HCT116 (cell line): ENCODE data around the gene PHC1. TPM values are rescaled to one million over a fixed set of nuclear protein-coding genes. Genes with fewer than 3 reads are reported as not detected.

Experiments
- ATAC-seq: fragments of 200-7000 bp; cut with Tn5 transposase; 2 replicates; pipeline ENCODE4 v1.9.1; 2020; ENCODE audit warnings: mild to moderate bottlenecking, moderate library complexity
- BruUV-seq: library from RNA; stranded (reverse); fragments of 400-500 nt; replicated peaks from 2 replicates; lab custom pipeline; 2021; lab: Mats Ljungman, UMichigan
- CTCF ChIA-PET: fragments of 300-600 bp; sonication (Branson Sonifier 250); formaldehyde crosslinking; loops from one replicate; lab custom pipeline; 2021; ENCODE audit warnings: antibody characterized with exemption; lab: Charles Lee
- POLR2A ChIA-PET: fragments of 300-600, 350-600 bp; sonication (Branson Sonifier 250); formaldehyde crosslinking; loops from one replicate; lab custom pipeline; 2021; ENCODE audit warnings: antibody characterized with exemption; lab: Charles Lee
- RAD21 ChIA-PET, 2 experiments: fragments of 300-600 bp; sonication (Branson Sonifier 250); formaldehyde crosslinking; loops; one replicate each; lab custom pipeline; 2023; ENCODE audit warnings: low total read pairs in 2 of 2; ENCODE audit not compliant: uncharacterized antibody in 2 of 2, unreplicated experiment in 2 of 2, low non-redundant PET in 1 of 2; lab: Charles Lee
- DNase-seq: peaks from one replicate; pipeline ENCODE4 v3.0.0-alpha.2; 2010; ENCODE audit warnings: low read depth, low spot score
- H2AFZ ChIP-seq: fragments of 200-600 bp; shearing (Covaris generic), sonication (generic); 2 replicates; pipeline ENCODE4 v1.6.1; 2017; ENCODE audit warnings: low read depth, mixed run types, mixed read lengths, antibody characterized with exemption, low read length; ENCODE audit not compliant: poor library complexity, severe bottlenecking
- H3K27ac ChIP-seq: 2 replicates; pipeline ENCODE4 v1.5.1; 2012; ENCODE audit warnings: low read depth, low read length
- H3K27me3 ChIP-seq: fragments of 200-600 bp; sonication (generic); 2 replicates; pipeline ENCODE4 v1.6.1; 2016; ENCODE audit warnings: mixed run types, low read length, mixed read lengths; ENCODE audit not compliant: insufficient read depth
- H3K36me3 ChIP-seq, 2 experiments: fragments of 200-500 bp in 1 of 2; fragments of 200-600 bp in 1 of 2; sonication (Bioruptor generic) in 1 of 2; sonication (generic) in 1 of 2; 2 replicates each; pipeline versions ENCODE4 v1.5.1 to v1.6.1; 2014 to 2016; ENCODE audit warnings: low read length in 2 of 2, inconsistent platforms in 1 of 2, mixed read lengths in 1 of 2, mixed run types in 1 of 2; ENCODE audit not compliant: insufficient read depth in 2 of 2, control insufficient read depth in 1 of 2
- H3K4me1 ChIP-seq, 2 experiments: fragments of 200-600 bp in 1 of 2; sonication (generic) in 1 of 2; 2 replicates each; pipeline versions ENCODE4 v1.5.1 to v1.6.1; 2012 to 2017; ENCODE audit warnings: low read length in 2 of 2, inconsistent platforms in 1 of 2, mild to moderate bottlenecking in 1 of 2, mixed read lengths in 1 of 2, mixed run types in 1 of 2, moderate library complexity in 1 of 2; ENCODE audit not compliant: insufficient read depth in 2 of 2, control insufficient read depth in 1 of 2
- H3K4me2 ChIP-seq: fragments of 200-600 bp; sonication (generic); 2 replicates; pipeline ENCODE4 v1.6.1; 2017; ENCODE audit warnings: mixed run types, low read length, mixed read lengths
- H3K4me3 ChIP-seq, 2 experiments: fragments of 200-600 bp in 1 of 2; sonication (generic) in 1 of 2; replicated peaks in 1 of 2; 2 replicates each; pipeline ENCODE4 v1.5.1; 2011 to 2016; ENCODE audit warnings: low read length in 2 of 2, control low read depth in 1 of 2, low read depth in 1 of 2, mild to moderate bottlenecking in 1 of 2, mixed read lengths in 1 of 2, mixed run types in 1 of 2
- H3K79me2 ChIP-seq: fragments of 200-600 bp; sonication (generic); 2 replicates; pipeline ENCODE4 v1.6.1; 2017; ENCODE audit warnings: mild to moderate bottlenecking, mixed run types, low read length, moderate library complexity, mixed read lengths; ENCODE audit not compliant: insufficient read depth
- H3K9ac ChIP-seq: fragments of 200-600 bp; sonication (generic); 2 replicates; pipeline ENCODE4 v1.6.1; 2016; ENCODE audit warnings: low read length, mixed read lengths
- H3K9me2 ChIP-seq: fragments of 200-600 bp; sonication (generic), shearing (Covaris generic); 2 replicates; pipeline ENCODE4 v1.6.1; 2017; ENCODE audit warnings: mixed run types, mild to moderate bottlenecking, moderate library complexity; ENCODE audit not compliant: insufficient read depth
- H3K9me3 ChIP-seq, 2 experiments: fragments of 200-500 bp in 1 of 2; fragments of 200-600 bp in 1 of 2; sonication (Bioruptor generic) in 1 of 2; sonication (generic) in 1 of 2; 2 replicates each; pipeline ENCODE4 v1.6.1; 2014 to 2017; ENCODE audit warnings: low read length in 2 of 2, mixed read lengths in 2 of 2, inconsistent platforms in 1 of 2, low read depth in 1 of 2, mild to moderate bottlenecking in 1 of 2, mixed run types in 1 of 2, moderate library complexity in 1 of 2; ENCODE audit not compliant: control insufficient read depth in 1 of 2, insufficient read depth in 1 of 2
- H4K20me1 ChIP-seq: fragments of 200-600 bp; sonication (generic), shearing (Covaris generic); 2 replicates; pipeline ENCODE4 v1.6.1; 2017; ENCODE audit warnings: mixed run types, mild to moderate bottlenecking, moderate library complexity; ENCODE audit not compliant: insufficient read depth
- CBX3 ChIP-seq: IDR thresholded peaks from 2 replicates; pipeline ENCODE4 v1.6.1; 2012; ENCODE audit warnings: low read depth
- EGR1 ChIP-seq: IDR thresholded peaks from 2 replicates; pipeline ENCODE4 v1.6.1; 2012; ENCODE audit warnings: low read depth
- ELF1 ChIP-seq: IDR thresholded peaks from 2 replicates; pipeline ENCODE4 v1.6.1; 2012; ENCODE audit warnings: low read depth, borderline replicate concordance
- EZH2 ChIP-seq: fragments of 200-600 bp; sonication (generic); IDR thresholded peaks from 2 replicates; pipeline ENCODE4 v1.6.1; 2017; ENCODE audit warnings: antibody characterized with exemption, mixed run types
- EZH2phosphoT487 ChIP-seq: fragments of 200-600 bp; IDR thresholded peaks from 2 replicates; pipeline ENCODE4 v1.6.1; 2018; ENCODE audit warnings: antibody characterized with exemption, borderline replicate concordance
- FOSL1 ChIP-seq: IDR thresholded peaks from 2 replicates; pipeline ENCODE4 v1.6.1; 2012; ENCODE audit warnings: low read depth
- JUND ChIP-seq: IDR thresholded peaks from 2 replicates; pipeline ENCODE4 v1.6.1; 2012
- POLR2A ChIP-seq: IDR thresholded peaks from 2 replicates; pipeline ENCODE4 v1.7.0; 2011; ENCODE audit warnings: borderline replicate concordance; ENCODE audit not compliant: insufficient read depth, insufficient read length; ENCODE audit errors: extremely low read depth
- POLR2AphosphoS5 ChIP-seq: IDR thresholded peaks from 2 replicates; pipeline ENCODE4 v1.6.1; 2011; ENCODE audit warnings: mild to moderate bottlenecking, low read depth, low read length, moderate library complexity
- RAD21 ChIP-seq: IDR thresholded peaks from 2 replicates; pipeline ENCODE4 v1.6.1; 2012; ENCODE audit warnings: low read depth, mild to moderate bottlenecking
- SIN3A ChIP-seq: IDR thresholded peaks from 2 replicates; pipeline ENCODE4 v1.6.1; 2012; ENCODE audit warnings: low read depth
- SP1 ChIP-seq: IDR thresholded peaks from 2 replicates; pipeline ENCODE4 v1.6.1; 2012; ENCODE audit warnings: low read depth
- SRF ChIP-seq: IDR thresholded peaks from 2 replicates; pipeline ENCODE4 v1.6.1; 2012; ENCODE audit warnings: low read depth
- TCF7L2 ChIP-seq: IDR thresholded peaks from 2 replicates; pipeline ENCODE4 v1.7.0; 2011; ENCODE audit warnings: borderline replicate concordance, inconsistent platforms; ENCODE audit not compliant: insufficient read depth, insufficient read length; ENCODE audit errors: extremely low read depth
- YY1 ChIP-seq: IDR thresholded peaks from 2 replicates; pipeline ENCODE4 v1.6.1; 2011; ENCODE audit warnings: low read length, low read depth, moderate library complexity, mild to moderate bottlenecking; ENCODE audit not compliant: insufficient replicate concordance; ENCODE audit errors: extremely low read depth
- ZBTB33 ChIP-seq: IDR thresholded peaks from 2 replicates; pipeline ENCODE4 v1.6.1; 2011; ENCODE audit warnings: mild to moderate bottlenecking, low read length, moderate library complexity; ENCODE audit not compliant: insufficient replicate concordance; ENCODE audit errors: extremely low read depth
- ZFX ChIP-seq: fragments of 450-650 bp; IDR thresholded peaks from 2 replicates; pipeline ENCODE4 v1.6.1; 2017
- ZNF274 ChIP-seq: fragments of 200-500 bp; sonication (Bioruptor generic); IDR thresholded peaks from 2 replicates; pipeline ENCODE4 v1.6.1; 2014; ENCODE audit warnings: mild to moderate bottlenecking, low read depth, low read length, inconsistent platforms
- intact Hi-C: fragments of 100-400 bp; cut with micrococcal nuclease; formaldehyde crosslinking; loops from 2 replicates; pipeline ENCODE4 v1.10.0; 2022
- total RNA-seq: library from RNA; stranded (reverse); gene quantifications from one replicate; pipeline ENCODE4 v1.2.1, GENCODE V29; 2021; ENCODE audit not compliant: unreplicated experiment
- TF ChIP-seq, protein P1 (sequence below): IDR thresholded peaks from 2 replicates; pipeline ENCODE4 v1.6.1; 2012
- TF ChIP-seq, protein P2 (sequence below), 3 experiments: fragments of 200-600 bp in 1 of 3; sonication (generic) in 1 of 3; IDR thresholded peaks in 2 of 3; conservative IDR thresholded peaks in 1 of 3; 2 replicates each; pipeline ENCODE4 v1.5.1; 2012 to 2017; ENCODE audit warnings: low read depth in 2 of 3, low read length in 2 of 3, antibody characterized with exemption in 1 of 3, borderline replicate concordance in 1 of 3, control low read depth in 1 of 3, mild to moderate bottlenecking in 1 of 3, mixed read lengths in 1 of 3, mixed run types in 1 of 3, moderate library complexity in 1 of 3; ENCODE audit not compliant: insufficient read depth in 1 of 3

The PHC1 gene
- total RNA-seq, 1 experiment from 2014 or later, result 22.8 TPM

DNA sequence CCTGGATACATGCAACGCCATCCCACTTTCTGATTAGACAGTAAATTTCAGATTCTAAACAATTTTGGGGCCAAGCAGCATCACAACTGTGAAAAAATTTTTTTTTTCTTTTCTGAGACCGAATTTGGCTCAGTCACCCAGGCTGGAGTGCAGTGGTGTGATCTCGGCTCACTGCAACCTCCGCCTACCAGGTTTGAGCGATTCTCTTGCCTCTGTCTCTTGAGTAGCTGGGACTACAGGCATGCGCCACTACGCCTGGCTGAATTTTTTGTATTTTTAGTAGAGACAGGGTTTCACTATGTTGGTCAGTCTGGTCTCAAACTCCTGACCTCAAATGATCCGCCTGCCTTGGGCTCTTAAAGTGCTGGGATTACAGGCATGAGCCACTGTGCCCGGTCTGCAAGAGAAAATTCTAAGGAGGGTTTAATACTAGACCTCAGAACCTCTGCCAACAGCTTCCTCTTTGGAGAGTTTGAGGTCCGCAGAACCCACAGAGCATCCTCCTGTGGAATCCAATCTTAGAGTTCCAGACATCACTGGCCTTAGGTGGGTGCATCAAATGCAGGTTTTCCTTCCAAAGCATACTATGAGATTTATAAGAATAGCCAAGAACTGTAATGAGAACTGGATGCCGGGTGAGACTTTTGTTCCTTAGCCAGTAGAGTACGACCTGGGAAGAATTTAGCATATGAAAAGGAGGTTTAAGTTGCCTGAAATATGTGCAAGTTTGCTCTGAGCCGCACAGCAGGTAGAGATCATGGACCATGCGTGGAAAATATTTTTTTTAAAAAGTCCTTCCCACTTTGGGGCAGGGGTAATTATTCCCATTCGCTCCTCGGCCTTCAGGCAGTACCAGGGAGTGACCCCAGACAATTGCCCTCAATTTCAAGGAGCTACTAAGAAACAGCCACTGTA is 7.8 kb upstream of the PHC1 start:
- intact Hi-C loops, result no loop called here
- no peaks in the 10 kb centered on the region for H3K9me2 ChIP-seq
- H3K9me3 ChIP-seq, result no peaks in the 10 kb centered on the region
- no peak overlapping the region for H3K27ac ChIP-seq
- H3K9ac ChIP-seq, result no peak overlapping the region
- H4K20me1 ChIP-seq, result no peaks in the 10 kb centered on the region
- DNase-seq, result no peak
- peaks cover 0 to 2% of the 10 kb centered on the region in 2 experiments; a peak in 1 of 4 replicates for H3K4me1 ChIP-seq
- RAD21 ChIA-PET, result no interaction called here
- CTCF ChIA-PET, result interaction anchor here (0.7 kb wide), 1 partner anchor 363 kb away, joined by 3 read pairs; no protein-coding TSS in a partner anchor
- no peak for TF ChIP-seq CBX3
- TF ChIP-seq FOSL1, result no peak
- no peak for TF ChIP-seq ZFX
- no peak for TF ChIP-seq SP1
- no peak for TF ChIP-seq JUND
- no peak for TF ChIP-seq EGR1
- no peak for TF ChIP-seq YY1
- no peak for TF ChIP-seq POLR2AphosphoS5
- no peak for TF ChIP-seq EZH2phosphoT487
- no peak for TF ChIP-seq SRF
- TF ChIP-seq ZBTB33, result no peak
- no peak for TF ChIP-seq ZNF274
- no peak for TF ChIP-seq RAD21
- TF ChIP-seq TCF7L2, result no peak
- TF ChIP-seq, protein P1, sequence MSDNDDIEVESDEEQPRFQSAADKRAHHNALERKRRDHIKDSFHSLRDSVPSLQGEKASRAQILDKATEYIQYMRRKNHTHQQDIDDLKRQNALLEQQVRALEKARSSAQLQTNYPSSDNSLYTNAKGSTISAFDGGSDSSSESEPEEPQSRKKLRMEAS, result no peak
- TF ChIP-seq, protein P2, sequence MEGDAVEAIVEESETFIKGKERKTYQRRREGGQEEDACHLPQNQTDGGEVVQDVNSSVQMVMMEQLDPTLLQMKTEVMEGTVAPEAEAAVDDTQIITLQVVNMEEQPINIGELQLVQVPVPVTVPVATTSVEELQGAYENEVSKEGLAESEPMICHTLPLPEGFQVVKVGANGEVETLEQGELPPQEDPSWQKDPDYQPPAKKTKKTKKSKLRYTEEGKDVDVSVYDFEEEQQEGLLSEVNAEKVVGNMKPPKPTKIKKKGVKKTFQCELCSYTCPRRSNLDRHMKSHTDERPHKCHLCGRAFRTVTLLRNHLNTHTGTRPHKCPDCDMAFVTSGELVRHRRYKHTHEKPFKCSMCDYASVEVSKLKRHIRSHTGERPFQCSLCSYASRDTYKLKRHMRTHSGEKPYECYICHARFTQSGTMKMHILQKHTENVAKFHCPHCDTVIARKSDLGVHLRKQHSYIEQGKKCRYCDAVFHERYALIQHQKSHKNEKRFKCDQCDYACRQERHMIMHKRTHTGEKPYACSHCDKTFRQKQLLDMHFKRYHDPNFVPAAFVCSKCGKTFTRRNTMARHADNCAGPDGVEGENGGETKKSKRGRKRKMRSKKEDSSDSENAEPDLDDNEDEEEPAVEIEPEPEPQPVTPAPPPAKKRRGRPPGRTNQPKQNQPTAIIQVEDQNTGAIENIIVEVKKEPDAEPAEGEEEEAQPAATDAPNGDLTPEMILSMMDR (IDR thresholded peaks at IDR 0.05 in 2 of 3, conservative IDR thresholded peaks at IDR 0.05 in 1 of 3; ENCODE audit: borderline replicate concordance in 1 of 3, insufficient read depth in 1 of 3, low read depth in 2 of 3, low read length in 2 of 3), result no peak
- no peak for TF ChIP-seq SIN3A
- no peak for TF ChIP-seq POLR2A
- TF ChIP-seq EZH2, result no peak
- no peak for TF ChIP-seq ELF1
- H3K4me2 ChIP-seq, result no peak overlapping the region
- no peaks in the 10 kb centered on the region for H3K36me3 ChIP-seq
- POLR2A ChIA-PET, result no interaction called here
- no peak for ATAC-seq
- H2AFZ ChIP-seq, result no peak overlapping the region
- no TSS peak for BruUV-seq
- H3K4me3 ChIP-seq, result no peak overlapping the region
- no peaks in the 10 kb centered on the region for H3K79me2 ChIP-seq
- H3K27me3 ChIP-seq, result no peaks in the 10 kb centered on the region
